ENCODE results near the gene ERVK3-1. TPM values are rescaled to one million over a fixed set of nuclear protein-coding genes. Genes with fewer than 3 reads are reported as not detected.

The ERVK3-1 gene
- polyA plus RNA-seq, 1 donor from 2014 or later, result 141 TPM

DNA sequence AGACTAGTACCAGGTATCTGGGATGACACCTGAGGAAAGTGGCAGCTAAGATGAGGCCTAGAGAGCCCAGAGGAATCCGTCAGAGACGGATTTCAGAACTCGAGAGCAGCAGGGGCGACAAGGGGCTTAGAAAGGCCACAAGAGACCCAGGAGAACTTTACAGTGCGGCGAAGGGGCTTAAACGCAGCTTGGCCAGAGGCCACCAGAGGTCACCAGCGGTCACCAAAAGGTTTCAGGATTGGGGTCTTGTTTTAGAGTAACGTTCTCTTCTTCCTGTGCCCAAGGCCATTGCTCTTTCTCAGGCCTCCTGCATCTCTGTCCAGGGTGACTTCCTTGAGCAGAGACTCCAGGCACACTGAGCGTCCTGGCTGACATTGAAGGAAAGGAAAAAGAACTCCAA lies 23.8 kb downstream of the ERVK3-1 start:
- H3K79me2 ChIP-seq (replicated peaks; ENCODE audit: insufficient read depth, low read length), result peaks cover 32% of the 10 kb centered on the region
- no peaks in the 10 kb centered on the region for H3F3A ChIP-seq (ENCODE audit: insufficient read depth, low read length, poor library complexity, severe bottlenecking)
- H3K4me3 ChIP-seq (ENCODE audit: low read length), result peak overlapping the region; percentile 77
- no peak overlapping the region for H3K9ac ChIP-seq (ENCODE audit: low read length)
- H3K27me3 ChIP-seq (ENCODE audit: insufficient read depth, low read depth, low read length), result no peaks in the 10 kb centered on the region
- H2AFZ ChIP-seq (ENCODE audit: low read depth, low read length), result no peak overlapping the region
- H3K9me3 ChIP-seq (ENCODE audit: low read length), result no peaks in the 10 kb centered on the region
- no peaks in the 10 kb centered on the region for H3K36me3 ChIP-seq (ENCODE audit: insufficient read depth, low read length)
- TF ChIP-seq, protein P1, sequence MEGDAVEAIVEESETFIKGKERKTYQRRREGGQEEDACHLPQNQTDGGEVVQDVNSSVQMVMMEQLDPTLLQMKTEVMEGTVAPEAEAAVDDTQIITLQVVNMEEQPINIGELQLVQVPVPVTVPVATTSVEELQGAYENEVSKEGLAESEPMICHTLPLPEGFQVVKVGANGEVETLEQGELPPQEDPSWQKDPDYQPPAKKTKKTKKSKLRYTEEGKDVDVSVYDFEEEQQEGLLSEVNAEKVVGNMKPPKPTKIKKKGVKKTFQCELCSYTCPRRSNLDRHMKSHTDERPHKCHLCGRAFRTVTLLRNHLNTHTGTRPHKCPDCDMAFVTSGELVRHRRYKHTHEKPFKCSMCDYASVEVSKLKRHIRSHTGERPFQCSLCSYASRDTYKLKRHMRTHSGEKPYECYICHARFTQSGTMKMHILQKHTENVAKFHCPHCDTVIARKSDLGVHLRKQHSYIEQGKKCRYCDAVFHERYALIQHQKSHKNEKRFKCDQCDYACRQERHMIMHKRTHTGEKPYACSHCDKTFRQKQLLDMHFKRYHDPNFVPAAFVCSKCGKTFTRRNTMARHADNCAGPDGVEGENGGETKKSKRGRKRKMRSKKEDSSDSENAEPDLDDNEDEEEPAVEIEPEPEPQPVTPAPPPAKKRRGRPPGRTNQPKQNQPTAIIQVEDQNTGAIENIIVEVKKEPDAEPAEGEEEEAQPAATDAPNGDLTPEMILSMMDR (IDR thresholded peaks at IDR 0.05; ENCODE audit: poor library complexity, severe bottlenecking), result peak; percentile 49
- TF ChIP-seq RAD21 (conservative IDR thresholded peaks at IDR 0.05), result peak; percentile 53
- peak; percentile 57 for TF ChIP-seq SMC3 (conservative IDR thresholded peaks at IDR 0.05; ENCODE audit: poor library complexity)
- no peak for TF ChIP-seq TAF1 (IDR thresholded peaks at IDR 0.05; ENCODE audit: low read depth)
- no peak for TF ChIP-seq POLR2AphosphoS5 (IDR thresholded peaks at IDR 0.05)
- no peak overlapping the region for H3K27ac ChIP-seq (ENCODE audit: low read length)
- H3K4me2 ChIP-seq (ENCODE audit: low read length), result no peak overlapping the region
- H3K9me2 ChIP-seq (ENCODE audit: insufficient read depth, low read length), result no peaks in the 10 kb centered on the region
- H4K20me1 ChIP-seq (ENCODE audit: insufficient read depth), result no peaks in the 10 kb centered on the region

DNA sequence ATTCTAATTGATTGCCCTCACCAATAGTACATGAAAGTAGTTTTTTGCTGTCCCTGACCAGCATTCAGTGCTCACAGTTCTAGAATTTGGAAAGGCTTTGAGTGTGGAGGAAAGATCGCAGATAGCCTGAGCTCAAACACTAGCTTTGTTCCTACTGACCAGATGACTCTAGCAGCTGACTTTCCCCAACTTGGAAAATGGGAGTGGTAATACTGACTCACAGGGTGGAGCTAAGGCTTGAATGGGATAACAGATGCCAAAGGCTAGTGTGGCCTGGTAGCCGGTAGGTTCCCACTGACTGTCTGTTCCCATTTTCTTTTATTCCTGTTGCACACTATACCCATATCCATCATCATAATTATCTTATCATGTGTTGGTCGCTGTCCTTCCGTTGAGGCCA lies 25.3 kb downstream of the ERVK3-1 start:
- Histone ChIP-seq H2AFZ (ENCODE audit: low read depth, low read length) (no peak overlapping the region), H3K36me3 (ENCODE audit: insufficient read depth, low read length) (no peaks in the 10 kb centered on the region), H3F3A (ENCODE audit: insufficient read depth, low read length, poor library complexity, severe bottlenecking) (no peaks in the 10 kb centered on the region), H3K9me3 (ENCODE audit: low read length) (no peaks in the 10 kb centered on the region), H3K27ac (ENCODE audit: low read length) (no peak overlapping the region), H3K27me3 (ENCODE audit: insufficient read depth, low read depth, low read length) (no peaks in the 10 kb centered on the region), H3K4me2 (ENCODE audit: low read length) (no peak overlapping the region), H3K9ac (ENCODE audit: low read length) (no peak overlapping the region), H4K20me1 (ENCODE audit: insufficient read depth) (no peaks in the 10 kb centered on the region), H3K9me2 (ENCODE audit: insufficient read depth, low read length) (no peaks in the 10 kb centered on the region), H3K4me3 (ENCODE audit: low read length) (no peak overlapping the region), H3K79me2 (replicated peaks; ENCODE audit: insufficient read depth, low read length) (peaks cover 18% of the 10 kb centered on the region)
- TF ChIP-seq SMC3 (conservative IDR thresholded peaks at IDR 0.05; ENCODE audit: poor library complexity) (no peak), TAF1 (IDR thresholded peaks at IDR 0.05; ENCODE audit: low read depth) (no peak), RAD21 (conservative IDR thresholded peaks at IDR 0.05) (no peak), EZH2 (IDR thresholded peaks at IDR 0.05; ENCODE audit: borderline replicate concordance, insufficient read depth, low read length, poor library complexity, severe bottlenecking) (no peak), POLR2AphosphoS5 (IDR thresholded peaks at IDR 0.05) (no peak), MXI1 (conservative IDR thresholded peaks at IDR 0.05; ENCODE audit: poor library complexity, severe bottlenecking) (no peak), EP300 (conservative IDR thresholded peaks at IDR 0.05; ENCODE audit: poor library complexity, severe bottlenecking) (no peak)
- TF ChIP-seq, protein P1 (IDR thresholded peaks at IDR 0.05; ENCODE audit: poor library complexity, severe bottlenecking), result no peak
- TF ChIP-seq, protein P2, sequence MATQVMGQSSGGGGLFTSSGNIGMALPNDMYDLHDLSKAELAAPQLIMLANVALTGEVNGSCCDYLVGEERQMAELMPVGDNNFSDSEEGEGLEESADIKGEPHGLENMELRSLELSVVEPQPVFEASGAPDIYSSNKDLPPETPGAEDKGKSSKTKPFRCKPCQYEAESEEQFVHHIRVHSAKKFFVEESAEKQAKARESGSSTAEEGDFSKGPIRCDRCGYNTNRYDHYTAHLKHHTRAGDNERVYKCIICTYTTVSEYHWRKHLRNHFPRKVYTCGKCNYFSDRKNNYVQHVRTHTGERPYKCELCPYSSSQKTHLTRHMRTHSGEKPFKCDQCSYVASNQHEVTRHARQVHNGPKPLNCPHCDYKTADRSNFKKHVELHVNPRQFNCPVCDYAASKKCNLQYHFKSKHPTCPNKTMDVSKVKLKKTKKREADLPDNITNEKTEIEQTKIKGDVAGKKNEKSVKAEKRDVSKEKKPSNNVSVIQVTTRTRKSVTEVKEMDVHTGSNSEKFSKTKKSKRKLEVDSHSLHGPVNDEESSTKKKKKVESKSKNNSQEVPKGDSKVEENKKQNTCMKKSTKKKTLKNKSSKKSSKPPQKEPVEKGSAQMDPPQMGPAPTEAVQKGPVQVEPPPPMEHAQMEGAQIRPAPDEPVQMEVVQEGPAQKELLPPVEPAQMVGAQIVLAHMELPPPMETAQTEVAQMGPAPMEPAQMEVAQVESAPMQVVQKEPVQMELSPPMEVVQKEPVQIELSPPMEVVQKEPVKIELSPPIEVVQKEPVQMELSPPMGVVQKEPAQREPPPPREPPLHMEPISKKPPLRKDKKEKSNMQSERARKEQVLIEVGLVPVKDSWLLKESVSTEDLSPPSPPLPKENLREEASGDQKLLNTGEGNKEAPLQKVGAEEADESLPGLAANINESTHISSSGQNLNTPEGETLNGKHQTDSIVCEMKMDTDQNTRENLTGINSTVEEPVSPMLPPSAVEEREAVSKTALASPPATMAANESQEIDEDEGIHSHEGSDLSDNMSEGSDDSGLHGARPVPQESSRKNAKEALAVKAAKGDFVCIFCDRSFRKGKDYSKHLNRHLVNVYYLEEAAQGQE (IDR thresholded peaks at IDR 0.05; ENCODE audit: borderline replicate concordance), result no peak
